Natural killer cell (primary cell): Measurements from ENCODE around the gene GALNT7. TPM values are rescaled to one million over a fixed set of nuclear protein-coding genes. Genes with fewer than 3 reads are reported as not detected.
"Not testable (repeated sequence)": the region's sequence is repeated elsewhere in the genome, so short reads cannot be mapped to it uniquely, and the experiment has no call there.

Source experiments
- ATAC-seq, 3 donors: fragments of 150-1000 bp in 2 of 3; fragments of 200-7000 bp in 1 of 3; cut with Tn5 transposase; 1 replicate in 1 of 3; 2 replicates in 2 of 3; pipeline ENCODE4 v1.10.0; 2021; ENCODE audit warnings: mild to moderate bottlenecking in 2 of 3, moderate library complexity in 2 of 3
- DNase-seq, 2 donors: peaks; one replicate each; pipeline versions ENCODE4 v3.0.0 to v3.0.0-alpha.2; 2013 to 2021; ENCODE audit warnings: mixed read lengths in 1 of 2
- H3K27ac ChIP-seq: one replicate; pipeline ENCODE4 v1.5.1; 2013; ENCODE audit warnings: mild to moderate bottlenecking, low read length
- H3K27me3 ChIP-seq: one replicate; pipeline ENCODE4 v1.6.1; 2013; ENCODE audit warnings: low read length; ENCODE audit not compliant: control insufficient read depth, insufficient read depth
- H3K36me3 ChIP-seq: one replicate; pipeline ENCODE4 v1.6.1; 2013; ENCODE audit warnings: low read length; ENCODE audit not compliant: control insufficient read depth, insufficient read depth
- H3K4me1 ChIP-seq: one replicate; pipeline ENCODE4 v1.6.1; 2013; ENCODE audit warnings: low read length; ENCODE audit not compliant: control insufficient read depth, insufficient read depth
- H3K4me3 ChIP-seq: one replicate; pipeline ENCODE4 v1.5.1; 2013; ENCODE audit warnings: low read length
- H3K9me3 ChIP-seq: one replicate; pipeline ENCODE4 v1.6.1; 2013; ENCODE audit warnings: low read length; ENCODE audit not compliant: control insufficient read depth, insufficient read depth
- H3K27ac Mint-ChIP-seq, 2 donors: one replicate each; pipeline ENCODE4 v1.8.0; 2022; ENCODE audit warnings: mild to moderate bottlenecking in 2 of 2, mixed read lengths in 2 of 2, moderate library complexity in 1 of 2
- H3K27me3 Mint-ChIP-seq, 2 donors: one replicate each; pipeline ENCODE4 v1.8.0; 2022; ENCODE audit warnings: low read depth in 2 of 2, mixed read lengths in 2 of 2
- H3K36me3 Mint-ChIP-seq: one replicate; pipeline ENCODE4 v1.8.0; 2022; ENCODE audit warnings: mixed read lengths
- H3K4me1 Mint-ChIP-seq, 2 donors: one replicate each; pipeline ENCODE4 v1.8.0; 2022; ENCODE audit warnings: mixed read lengths in 2 of 2
- H3K4me3 Mint-ChIP-seq: one replicate; pipeline ENCODE4 v1.8.0; 2022; ENCODE audit warnings: mild to moderate bottlenecking, moderate library complexity, mixed read lengths
- H3K9me3 Mint-ChIP-seq, 2 donors: one replicate each; pipeline ENCODE4 v1.8.0; 2022; ENCODE audit warnings: mixed read lengths in 2 of 2
- CTCF ChIP-seq: fragments of 200-600 bp; IDR thresholded peaks from one replicate; pipeline ENCODE4 v1.8.0; 2022; ENCODE audit warnings: antibody characterized with exemption
- WGBS: methylation state at CpG from one replicate; pipeline ENCODE4 v1.1.7; 2013; ENCODE audit warnings: missing lambda C conversion rate; ENCODE audit not compliant: insufficient coverage; 5-methylcytosine and 5-hydroxymethylcytosine counted together
- intact Hi-C: fragments of 100-400 bp; cut with micrococcal nuclease; formaldehyde crosslinking; loops from one replicate; pipeline ENCODE4 v1.14.2; 2022
- total RNA-seq, 4 donors: library from RNA; stranded (reverse); fragments of 120-200 nt in 1 of 4; gene quantifications; one replicate each; pipeline versions ENCODE4 v1.2.3 to v1.2.4, GENCODE V29; 2013 to 2022

Gene GALNT7
- total RNA-seq, 3 donors from 2014 or later (not counting 1 experiment from before 2014, with no cell fraction given), result 10.9 to 20.8 (median 15.6) TPM

GRCh38 chr4:173181848-173182247 lies 13.2 kb downstream of the GALNT7 start:
- Histone ChIP-seq H3K4me3 (no peak overlapping the region), H3K27ac (no peak overlapping the region), H3K4me1 (no peaks in the 10 kb centered on the region), H3K27me3 (no peaks in the 10 kb centered on the region), H3K9me3 (no peaks in the 10 kb centered on the region), H3K36me3 (no peaks in the 10 kb centered on the region)
- H3K4me1 Mint-ChIP-seq, result peaks cover 20 to 21% of the 10 kb centered on the region in 2 donors
- H3K27ac Mint-ChIP-seq, result no peak overlapping the region
- H3K9me3 Mint-ChIP-seq, result no peaks in the 10 kb centered on the region
- no peak for TF ChIP-seq CTCF
- intact Hi-C loops, result no loop called here
- H3K4me3 Mint-ChIP-seq, result no peak overlapping the region
- no peaks in the 10 kb centered on the region for H3K27me3 Mint-ChIP-seq
- ATAC-seq (no peak), DNase-seq (no peak)
- no peaks in the 10 kb centered on the region for H3K36me3 Mint-ChIP-seq
- WGBS, result 80% methylated on average over 1 of the region's 3 CpGs

- intact Hi-C loops, result no loop called here
- Histone ChIP-seq H3K36me3 (no peaks in the 10 kb centered on the region), H3K27ac (no peak overlapping the region), H3K4me3 (no peak overlapping the region), H3K4me1 (no peaks in the 10 kb centered on the region), H3K9me3 (no peaks in the 10 kb centered on the region), H3K27me3 (no peaks in the 10 kb centered on the region)
- 94% methylated on average over 4 of the region's 4 CpGs for WGBS
- Mint-ChIP-seq H3K4me3 (no peak overlapping the region), H3K9me3 (no peaks in the 10 kb centered on the region), H3K36me3 (no peaks in the 10 kb centered on the region), H3K27me3 (no peaks in the 10 kb centered on the region), H3K4me1 (peaks cover 14 to 15% of the 10 kb centered on the region in 2 donors), H3K27ac (no peak overlapping the region)
- DNase-seq (no peak), ATAC-seq (no peak)
- no peak for TF ChIP-seq CTCF
Measured at GRCh38 chr4:173182403-173182802, 13.8 kb downstream of the GALNT7 start.

GRCh38 chr4:173183659-173184247 lies 15.1 kb downstream of the GALNT7 start:
- WGBS, result 98% methylated on average over 40 of the region's 50 CpGs
- not testable (repeated sequence) for H3K4me1 ChIP-seq

GRCh38 chr4:173185847-173186510 lies 17.4 kb downstream of the GALNT7 start:
- H3K27me3 ChIP-seq, result no peaks in the 10 kb centered on the region
- DNase-seq, result no peak
- TF ChIP-seq CTCF, result no peak
- intact Hi-C loops, result no loop called here
- H3K27ac Mint-ChIP-seq, result no peak overlapping the region
- no peaks in the 10 kb centered on the region for H3K9me3 ChIP-seq
- no peaks in the 10 kb centered on the region for H3K27me3 Mint-ChIP-seq
- no peak overlapping the region for H3K27ac ChIP-seq
- no peak overlapping the region for H3K4me3 ChIP-seq
- H3K4me3 Mint-ChIP-seq, result no peak overlapping the region
- peaks cover 16 to 31% of the 10 kb centered on the region in 2 donors for H3K4me1 Mint-ChIP-seq
- H3K36me3 ChIP-seq, result no peaks in the 10 kb centered on the region
- no peaks in the 10 kb centered on the region for H3K4me1 ChIP-seq
- H3K36me3 Mint-ChIP-seq, result no peaks in the 10 kb centered on the region
- 51% methylated on average over 3 of the region's 5 CpGs for WGBS
- ATAC-seq, result no peak
- H3K9me3 Mint-ChIP-seq, result no peaks in the 10 kb centered on the region

More at GRCh38 chr4:173183659-173184247, 15.1 kb downstream of the GALNT7 start:
- H3K9me3 Mint-ChIP-seq, intact Hi-C loops, H3K36me3 ChIP-seq, H3K4me3 ChIP-seq, H3K27me3 Mint-ChIP-seq, H3K4me3 Mint-ChIP-seq, DNase-seq, H3K27ac ChIP-seq, H3K27me3 ChIP-seq, H3K27ac Mint-ChIP-seq, H3K9me3 ChIP-seq, H3K36me3 Mint-ChIP-seq, ATAC-seq: not testable (repeated sequence)
- H3K4me1 Mint-ChIP-seq, result peaks cover 11 to 16% of the 10 kb centered on the region in 2 donors
